ENCODE results near the gene SCGN.

SCGN gene, protein sequence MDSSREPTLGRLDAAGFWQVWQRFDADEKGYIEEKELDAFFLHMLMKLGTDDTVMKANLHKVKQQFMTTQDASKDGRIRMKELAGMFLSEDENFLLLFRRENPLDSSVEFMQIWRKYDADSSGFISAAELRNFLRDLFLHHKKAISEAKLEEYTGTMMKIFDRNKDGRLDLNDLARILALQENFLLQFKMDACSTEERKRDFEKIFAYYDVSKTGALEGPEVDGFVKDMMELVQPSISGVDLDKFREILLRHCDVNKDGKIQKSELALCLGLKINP

DNA sequence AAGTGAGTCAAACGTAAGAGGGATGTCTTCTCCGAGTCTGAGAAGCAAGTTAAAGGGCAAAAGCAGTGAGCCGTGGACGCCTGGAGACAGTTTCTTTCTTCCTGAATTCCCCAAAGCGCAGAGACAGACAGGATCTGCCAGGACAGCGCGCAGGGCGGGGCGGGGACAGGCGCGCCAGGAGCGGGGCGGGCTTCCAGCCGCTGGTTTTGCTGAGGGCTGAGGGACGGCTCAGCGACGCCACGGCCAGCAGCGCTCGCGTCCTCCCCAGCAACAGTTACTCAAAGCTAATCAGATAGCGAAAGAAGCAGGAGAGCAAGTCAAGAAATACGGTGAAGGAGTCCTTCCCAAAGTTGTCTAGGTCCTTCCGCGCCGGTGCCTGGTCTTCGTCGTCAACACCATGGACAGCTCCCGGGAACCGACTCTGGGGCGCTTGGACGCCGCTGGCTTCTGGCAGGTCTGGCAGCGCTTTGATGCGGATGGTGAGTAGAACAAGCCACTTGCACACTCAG, at the start of gene SCGN:
Gene SCGN, plus strand, starts transcription at position 209 of the 509 bp plus-strand sequence. Its CDS starts 189 bp downstream, at position 398.
- peak; percentile 45 for DNase-seq (ENCODE audit: low spot score)

DNA sequence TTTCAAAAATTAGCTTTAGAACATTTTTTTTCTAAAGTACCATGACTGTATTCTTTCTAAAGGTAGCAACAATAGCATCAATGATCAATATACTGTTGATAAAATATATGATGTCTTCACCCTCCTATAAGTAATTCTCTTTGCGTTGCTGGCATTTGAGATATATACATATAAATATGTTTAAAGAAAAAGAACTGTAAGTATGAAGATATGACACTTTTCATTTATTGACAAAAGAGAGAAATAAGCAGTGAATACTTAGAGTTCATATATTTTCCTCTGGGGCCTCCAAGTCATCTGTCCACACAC, 49.4 kb upstream of the SCGN start:
- DNase-seq (ENCODE audit: low spot score), result no peak

DNA sequence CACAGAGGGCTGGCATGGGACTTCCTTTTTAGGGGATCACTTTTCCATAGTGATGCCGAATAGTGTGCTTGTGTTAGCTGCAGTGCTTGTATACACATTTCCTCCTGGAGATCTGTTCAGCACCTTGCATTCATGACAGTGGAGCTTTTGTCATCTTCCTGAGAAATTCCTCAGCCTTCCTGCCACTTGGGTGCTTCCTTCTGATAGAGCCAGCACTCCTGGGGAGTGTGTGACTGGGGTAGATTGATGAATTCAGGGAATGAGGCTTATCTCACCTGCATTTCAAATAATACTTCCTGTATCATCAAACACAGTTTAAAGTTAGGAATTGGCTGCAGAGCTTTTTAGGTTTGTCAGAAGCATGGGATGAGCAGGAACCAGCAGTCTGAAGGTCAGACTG, 48.8 kb upstream of the SCGN start:
- DNase-seq (ENCODE audit: low spot score), result no peak

DNA sequence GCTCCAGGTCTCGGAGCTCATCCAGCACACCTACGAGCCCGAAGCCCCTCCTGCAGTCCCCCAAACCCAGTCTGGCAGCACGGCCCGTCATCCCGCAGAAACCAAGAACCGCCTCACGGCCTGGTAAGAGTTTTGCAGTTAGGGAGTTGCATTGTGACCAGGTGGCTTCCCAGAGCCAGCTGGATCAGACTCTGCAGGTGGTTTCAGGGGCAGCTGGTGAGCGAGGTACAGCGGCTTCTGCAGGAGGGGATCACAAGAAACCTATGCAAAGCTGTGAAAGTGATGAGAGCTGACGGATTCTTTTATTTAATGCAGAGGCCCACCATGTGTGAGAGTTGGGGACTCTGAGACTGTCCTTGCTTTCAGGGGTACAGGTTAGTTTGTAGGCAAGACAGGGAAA, 45.9 kb upstream of the SCGN start:
- no peak for DNase-seq (ENCODE audit: low spot score)

DNA sequence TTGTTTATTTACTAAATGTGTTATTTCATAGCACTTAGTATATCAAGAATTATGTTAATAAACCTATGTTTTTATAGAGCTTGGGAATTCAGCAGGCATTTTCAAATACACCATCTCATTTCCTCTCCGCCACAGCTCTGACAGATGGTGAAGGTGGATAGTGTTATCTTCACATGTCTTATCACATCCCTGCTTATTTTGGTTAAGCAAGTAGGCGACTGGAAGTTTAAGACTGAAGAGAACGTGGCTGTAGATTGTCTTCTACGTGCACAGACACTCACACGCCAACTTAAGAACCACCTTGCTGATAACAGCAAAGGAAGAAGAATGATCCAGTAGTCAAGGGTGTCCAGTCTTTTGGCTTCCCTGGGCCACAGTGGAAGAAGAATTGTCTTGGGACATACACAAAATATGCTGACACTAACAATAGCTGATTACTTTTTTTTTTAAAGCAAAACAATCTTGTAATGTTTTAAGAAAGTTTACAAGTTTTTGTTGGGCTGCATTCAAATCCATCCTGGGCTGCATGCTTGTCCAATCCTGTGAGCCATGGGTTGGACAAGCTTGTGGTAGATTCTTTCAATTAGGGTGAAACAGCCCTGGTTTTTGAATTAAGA, 43.3 kb upstream of the SCGN start:
- no peak for DNase-seq (ENCODE audit: low spot score)

DNA sequence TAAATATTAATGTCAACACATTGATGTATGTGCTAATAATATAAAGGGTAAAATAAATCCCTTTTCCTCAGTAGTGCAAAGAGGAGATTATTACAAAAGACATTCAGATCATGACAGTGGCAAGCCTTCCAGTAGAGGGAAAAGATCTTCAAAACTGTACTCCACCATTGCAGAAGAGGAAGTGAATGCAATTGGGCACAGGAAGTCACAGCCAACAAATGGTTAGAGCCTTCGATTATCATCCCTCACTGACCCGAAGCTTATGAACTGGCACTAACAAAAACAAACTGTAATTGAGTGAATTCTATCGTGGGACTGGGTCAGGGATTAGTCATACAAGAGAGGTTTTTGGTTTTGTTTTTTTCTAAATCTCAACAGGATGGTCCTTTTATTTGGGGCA, 39.3 kb upstream of the SCGN start:
- no peak for DNase-seq (ENCODE audit: low spot score)

DNA sequence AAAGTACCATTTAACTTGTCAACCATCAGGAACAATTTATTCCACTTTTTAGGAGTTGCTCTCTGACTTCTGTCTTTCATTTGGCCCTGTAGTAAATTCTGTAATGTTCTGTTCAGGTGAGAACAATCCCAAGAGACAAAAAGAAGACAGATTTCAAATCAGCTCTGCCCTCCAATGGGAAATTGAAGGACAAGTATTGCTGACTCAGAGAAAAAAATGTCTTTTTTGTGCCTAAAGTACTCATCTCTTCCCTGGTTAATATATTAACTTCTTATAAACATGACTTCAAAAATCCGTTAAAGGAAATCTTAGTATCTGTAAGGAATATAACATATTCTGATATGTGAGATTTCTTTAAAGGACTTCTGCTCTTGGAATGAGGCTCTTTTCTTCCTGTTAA, 38.6 kb upstream of the SCGN start:
- no peak for DNase-seq (ENCODE audit: low spot score)

DNA sequence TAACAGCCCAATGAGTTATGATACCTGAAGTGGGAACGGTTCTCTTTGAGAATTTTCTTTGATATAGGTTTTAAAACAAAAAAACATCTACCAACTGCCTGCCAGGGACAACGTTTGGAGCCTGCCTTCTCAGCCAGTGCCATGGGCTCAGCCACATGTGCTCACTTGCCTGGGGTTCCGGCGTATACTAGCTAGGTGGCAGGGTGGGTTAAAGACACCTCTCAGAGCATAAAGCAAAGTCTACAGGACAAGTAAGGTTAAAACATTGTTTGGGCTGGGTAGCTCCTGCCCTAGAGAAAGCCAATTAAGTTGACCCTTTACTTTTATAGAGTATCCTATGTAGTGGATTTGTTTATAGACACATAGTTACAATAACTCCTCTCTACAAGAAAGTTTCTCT, 38.0 kb upstream of the SCGN start:
- DNase-seq (ENCODE audit: low spot score), result no peak

DNA sequence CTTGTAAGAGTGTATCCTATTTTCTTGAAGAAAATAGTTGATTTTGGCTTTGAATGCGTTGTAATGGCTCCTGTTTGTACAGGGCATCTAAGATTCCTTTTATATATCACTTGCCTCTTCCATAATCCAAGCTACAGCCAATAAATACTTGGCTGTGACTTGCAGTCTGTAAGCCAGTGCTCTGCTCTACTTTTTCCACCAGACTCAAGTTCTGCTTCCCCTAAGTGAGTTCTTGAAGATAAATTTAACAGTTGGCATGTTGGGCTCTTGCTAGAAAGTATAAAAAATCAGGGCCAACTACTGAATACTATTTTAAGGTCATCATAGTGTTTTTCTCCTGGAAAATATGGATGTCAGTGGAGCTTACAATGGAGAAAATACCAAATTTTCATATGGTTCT, 36.5 kb upstream of the SCGN start:
- DNase-seq (ENCODE audit: low spot score), result no peak

DNA sequence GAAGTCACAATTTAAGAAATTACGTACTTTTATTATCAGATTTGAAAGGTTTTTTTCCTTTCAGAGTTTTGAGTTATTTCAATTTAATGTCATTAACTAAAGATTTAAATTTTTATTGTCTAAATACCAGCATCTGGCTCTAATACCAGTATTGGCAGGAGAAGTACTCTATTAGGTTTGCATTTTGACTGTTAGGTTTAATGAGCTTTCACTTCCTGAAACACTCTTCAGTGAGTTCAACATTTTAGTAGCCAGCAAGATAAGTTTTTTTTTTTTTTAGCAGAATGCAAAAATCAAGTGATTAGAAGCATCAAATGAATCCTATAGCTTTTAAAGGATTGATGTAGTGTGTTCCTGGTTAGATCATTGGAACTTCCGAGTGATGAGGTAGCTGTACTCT, 34.0 kb upstream of the SCGN start:
- DNase-seq (ENCODE audit: low spot score), result no peak

DNA sequence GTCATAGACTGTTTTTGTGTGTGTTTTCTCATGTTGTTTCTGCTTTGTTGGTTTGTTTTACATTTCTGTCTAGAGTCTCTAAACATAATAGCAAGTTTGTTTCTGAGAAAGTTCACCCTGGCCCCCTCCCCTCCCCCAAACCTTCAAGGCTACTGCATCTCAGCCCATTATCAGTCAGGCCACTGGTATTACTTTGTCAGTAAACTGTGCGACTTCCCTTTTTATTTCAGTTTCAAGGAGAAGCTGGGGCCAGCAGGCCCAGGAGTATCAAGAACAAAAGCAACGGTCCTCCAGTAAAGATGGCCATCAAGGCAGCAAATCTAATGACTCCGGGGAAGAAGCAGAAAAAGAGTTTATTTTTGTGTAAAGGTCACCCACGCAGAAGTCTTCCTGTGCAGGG, 32.8 kb upstream of the SCGN start:
- DNase-seq (ENCODE audit: low spot score), result no peak

DNA sequence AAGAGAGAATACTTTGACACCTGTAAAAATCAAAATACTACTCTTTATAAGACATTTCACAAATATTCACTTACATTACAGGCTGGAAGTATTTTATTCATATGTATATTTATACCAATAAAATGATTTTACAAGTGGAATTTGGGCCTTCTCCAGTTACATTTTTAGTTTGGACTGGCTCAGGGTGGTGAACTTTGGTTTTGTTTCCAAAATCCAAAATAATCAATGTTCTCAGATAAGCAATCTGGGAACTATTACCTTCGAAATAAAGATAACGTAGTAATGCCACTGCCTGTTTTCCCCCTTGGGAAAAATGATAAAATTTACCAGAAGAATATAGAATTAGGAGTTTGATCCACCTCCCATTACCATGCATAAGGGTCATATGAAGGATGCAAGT, 31.6 kb upstream of the SCGN start:
- DNase-seq (ENCODE audit: low spot score), result no peak

DNA sequence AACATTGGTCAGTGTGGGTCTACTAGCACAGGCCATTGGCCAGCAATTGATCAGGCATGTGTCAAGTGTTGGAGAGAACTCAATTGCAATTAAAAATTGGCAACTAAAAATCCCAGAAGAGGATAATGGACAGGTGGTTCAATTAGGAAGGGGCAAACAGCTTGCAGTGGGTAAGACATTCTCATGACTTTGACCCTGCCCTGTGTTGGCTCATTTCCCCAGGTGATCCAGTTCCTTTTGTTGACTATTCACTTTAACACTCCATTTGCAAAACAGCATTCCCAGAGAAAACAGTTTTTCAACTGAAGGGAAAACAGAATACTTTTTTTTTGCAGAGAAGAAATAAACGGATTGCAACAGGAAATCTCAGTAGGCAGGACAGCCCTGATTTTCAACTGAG, 28.9 kb upstream of the SCGN start:
- DNase-seq (ENCODE audit: low spot score), result no peak

DNA sequence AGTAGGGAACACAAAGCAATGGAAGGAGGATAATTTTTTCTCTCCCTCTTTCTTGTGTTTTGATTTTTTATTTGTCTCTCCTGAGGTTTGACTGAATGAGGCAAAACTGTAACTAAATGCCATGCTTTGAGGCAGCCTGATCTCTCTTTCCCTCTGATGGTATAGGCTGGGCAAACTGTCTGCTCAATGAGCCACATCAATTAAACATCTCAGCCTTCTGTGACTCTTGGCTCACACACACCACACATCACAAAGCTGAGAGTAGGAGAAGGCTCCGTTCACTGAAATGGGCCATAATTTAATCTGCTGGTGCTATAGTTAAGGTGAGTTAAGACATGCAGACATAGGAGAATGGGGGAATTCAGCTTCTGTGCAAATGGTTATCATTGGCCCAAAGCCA, 28.1 kb upstream of the SCGN start:
- no peak for DNase-seq (ENCODE audit: low spot score)

DNA sequence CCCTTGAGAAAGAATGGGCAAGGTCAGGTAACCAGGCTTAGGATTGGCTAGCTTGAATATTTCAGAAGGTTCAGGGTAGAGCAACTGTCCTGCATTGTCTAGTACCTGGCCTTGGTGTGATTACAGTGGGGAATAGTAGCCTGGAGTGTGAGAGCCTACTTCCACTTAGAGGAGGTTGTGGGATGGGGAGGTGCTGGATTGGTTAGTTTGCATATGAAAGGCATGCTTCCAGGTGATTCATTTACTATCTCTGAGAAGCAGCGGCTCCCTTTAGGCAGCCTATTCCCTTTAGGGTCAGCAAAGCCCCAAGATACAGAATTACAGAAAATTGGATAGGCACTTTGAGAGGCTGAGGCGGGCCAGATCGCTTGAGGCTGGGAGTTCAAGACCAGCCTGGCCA, 25.0 kb upstream of the SCGN start:
- no peak for DNase-seq (ENCODE audit: low spot score)

DNA sequence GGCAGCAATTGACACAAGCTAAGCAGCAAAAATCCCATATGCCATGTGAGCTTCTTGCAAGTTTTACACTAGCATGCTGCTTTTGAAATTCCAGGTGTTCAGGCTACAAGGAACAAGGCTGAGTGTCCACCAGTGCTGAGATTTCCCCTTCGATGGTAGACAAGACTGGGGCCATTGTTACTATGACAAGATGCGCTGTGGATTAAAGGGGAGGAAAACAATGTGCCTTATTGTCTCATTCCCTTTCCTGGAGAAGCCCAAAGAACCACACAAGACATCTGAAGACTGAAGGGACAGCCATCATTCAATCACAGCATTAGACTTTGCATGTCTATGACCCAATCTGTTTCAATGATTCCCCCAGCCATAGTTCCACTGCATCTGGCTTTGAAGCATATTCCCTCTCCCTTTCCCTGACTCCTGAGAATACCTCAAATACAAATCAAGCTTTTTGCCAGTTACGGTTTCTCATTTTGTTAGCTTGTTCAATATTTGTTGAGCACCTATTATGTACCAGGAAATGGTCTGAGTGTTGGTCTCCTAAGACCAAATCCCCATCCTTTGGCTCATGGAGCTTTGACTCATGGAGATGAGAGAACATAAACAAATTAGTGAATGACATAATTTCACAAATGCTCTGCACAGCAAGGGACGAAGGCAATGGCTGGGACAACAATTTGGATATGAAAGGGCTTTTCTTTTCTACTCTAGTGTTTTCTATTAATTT, 23.4 kb upstream of the SCGN start:
- DNase-seq (ENCODE audit: low spot score), result no peak

DNA sequence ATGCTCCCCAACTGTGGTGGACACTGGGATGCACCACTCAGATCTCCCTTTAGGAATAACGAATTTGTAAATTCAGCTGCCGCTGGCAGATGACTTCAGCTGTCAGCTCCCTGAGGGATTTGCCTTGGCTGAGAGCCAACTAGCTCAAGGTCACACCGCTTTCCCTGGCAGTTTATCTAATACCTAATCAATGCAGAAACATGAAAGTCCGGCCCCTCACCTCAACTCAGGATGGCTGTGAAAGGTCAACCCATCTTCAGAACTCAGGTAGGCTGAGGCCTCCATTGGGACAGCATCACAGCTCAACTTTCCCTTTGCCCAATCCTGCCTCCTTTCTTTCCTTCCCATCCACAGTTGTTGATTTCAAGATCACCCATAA, 22.8 kb upstream of the SCGN start:
- no peak for DNase-seq (ENCODE audit: low spot score)

DNA sequence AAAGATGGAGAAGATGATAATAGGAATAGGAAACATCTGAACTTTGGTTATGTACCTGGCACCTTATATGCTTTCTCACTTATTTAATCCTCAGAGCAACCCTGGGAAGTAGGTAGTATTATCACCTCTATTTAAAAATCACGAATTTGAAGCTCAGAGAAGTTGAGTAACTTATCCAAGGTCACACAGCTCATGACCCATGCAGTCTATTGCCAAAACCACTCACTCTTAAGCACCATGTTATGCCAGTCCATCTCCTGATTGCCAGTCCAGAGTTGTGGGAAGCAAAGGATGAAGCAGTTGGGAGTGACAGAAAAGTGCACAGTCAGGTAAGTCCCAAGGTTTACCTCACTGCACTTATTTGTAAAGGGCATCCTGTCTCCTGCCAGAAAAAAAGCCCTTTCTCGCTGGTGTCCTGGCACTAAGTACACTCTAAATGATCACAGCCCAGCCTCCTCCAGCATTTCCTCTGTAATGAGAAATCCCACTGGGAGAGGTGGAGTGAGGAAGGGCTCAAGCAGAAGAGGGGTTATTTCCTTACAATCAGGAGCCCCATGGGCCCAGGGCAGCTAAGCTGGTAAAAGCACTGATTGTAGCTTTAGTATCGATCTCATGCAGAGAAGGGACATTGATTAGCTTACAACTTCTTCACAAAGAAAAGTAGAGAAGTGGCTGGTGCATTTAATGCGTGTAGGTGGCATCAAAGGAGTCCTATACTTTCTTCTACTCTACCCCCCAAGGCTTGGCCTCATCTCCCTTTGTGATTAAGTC, 21.3 kb upstream of the SCGN start:
- no peak for DNase-seq (ENCODE audit: low spot score)

DNA sequence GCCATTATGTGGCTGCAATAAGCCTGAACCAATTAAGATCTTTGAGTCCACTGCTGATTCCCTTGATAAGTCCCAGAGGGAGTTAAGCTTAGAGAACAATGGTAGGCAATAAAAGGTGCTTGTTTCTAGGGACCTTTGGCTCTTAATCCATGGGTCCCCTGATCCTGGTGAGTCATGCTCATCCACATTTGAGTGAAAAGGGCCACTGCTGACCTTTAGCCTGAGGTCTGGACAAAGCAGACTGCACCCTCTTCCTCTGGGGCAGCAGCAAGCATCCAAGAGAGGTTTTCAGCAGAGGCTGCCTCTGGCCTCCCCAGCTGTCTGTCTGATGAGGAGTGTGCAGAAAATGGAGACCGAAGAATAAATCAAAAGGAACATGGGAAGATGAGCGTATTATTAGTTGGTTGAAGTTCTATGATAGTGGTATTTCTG, 16.1 kb upstream of the SCGN start:
- DNase-seq (ENCODE audit: low spot score), result peak; percentile 7

DNA sequence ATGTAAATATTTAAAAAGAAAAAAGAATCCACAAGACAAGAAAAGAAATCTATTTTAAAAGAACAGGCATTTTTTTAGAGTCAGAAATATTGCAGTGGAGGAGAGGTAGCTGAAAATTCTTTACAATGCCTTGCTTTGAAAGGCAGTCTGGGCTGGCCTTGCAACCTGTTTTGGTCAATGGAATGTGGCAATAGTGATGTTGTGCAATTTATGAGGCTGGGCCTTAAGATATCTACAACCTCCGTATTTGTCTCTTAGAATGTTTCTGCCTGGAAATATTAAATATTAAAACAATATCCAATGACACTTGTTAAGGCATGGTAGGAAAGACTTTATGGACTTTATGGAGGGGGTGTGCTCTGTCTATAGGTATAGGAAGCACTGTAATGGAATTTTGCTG, 14.8 kb upstream of the SCGN start:
- DNase-seq (ENCODE audit: low spot score), result no peak

DNA sequence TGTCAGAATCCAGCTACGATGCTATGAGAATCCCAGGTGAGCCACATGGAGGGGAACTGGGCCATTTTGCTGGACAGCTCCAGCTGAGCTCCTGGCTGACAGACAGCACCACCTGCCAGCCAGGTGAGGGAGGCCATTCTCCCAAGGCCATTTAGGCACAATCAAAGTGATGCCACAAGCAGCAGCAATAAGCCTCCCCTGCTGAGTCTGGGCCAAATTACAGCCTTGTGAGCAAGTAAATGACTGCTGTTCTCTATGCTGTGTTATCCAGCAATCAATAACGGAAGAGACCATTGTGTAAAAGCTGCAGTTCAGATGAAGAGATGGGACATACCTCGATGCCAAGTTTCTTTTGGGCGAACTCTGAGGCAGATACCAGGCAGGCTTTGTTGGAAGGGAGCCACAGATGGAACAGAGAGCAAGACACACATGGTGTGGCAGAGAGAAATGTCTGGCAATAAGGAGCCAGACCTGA, 14.0 kb upstream of the SCGN start:
- DNase-seq (ENCODE audit: low spot score), result no peak

DNA sequence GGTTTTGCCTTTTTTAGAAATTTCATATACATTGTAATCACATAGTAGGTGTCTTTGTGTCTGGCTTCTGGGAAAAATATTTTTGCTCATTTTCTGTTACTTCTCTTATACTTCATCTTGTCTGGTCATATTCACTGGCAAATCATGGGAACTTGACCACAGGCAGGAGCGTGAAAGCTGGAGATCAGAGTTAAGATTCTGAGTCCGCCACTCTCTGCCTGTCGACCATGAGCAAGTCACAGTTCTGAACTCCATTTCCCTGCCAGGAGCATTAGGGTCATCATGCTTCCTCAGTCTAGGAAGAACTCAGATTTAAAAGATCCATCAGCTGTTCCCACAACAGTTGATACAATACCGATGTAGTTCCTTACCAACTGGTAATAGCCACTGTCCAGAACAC, 12.4 kb upstream of the SCGN start:
- no peak for DNase-seq (ENCODE audit: low spot score)

DNA sequence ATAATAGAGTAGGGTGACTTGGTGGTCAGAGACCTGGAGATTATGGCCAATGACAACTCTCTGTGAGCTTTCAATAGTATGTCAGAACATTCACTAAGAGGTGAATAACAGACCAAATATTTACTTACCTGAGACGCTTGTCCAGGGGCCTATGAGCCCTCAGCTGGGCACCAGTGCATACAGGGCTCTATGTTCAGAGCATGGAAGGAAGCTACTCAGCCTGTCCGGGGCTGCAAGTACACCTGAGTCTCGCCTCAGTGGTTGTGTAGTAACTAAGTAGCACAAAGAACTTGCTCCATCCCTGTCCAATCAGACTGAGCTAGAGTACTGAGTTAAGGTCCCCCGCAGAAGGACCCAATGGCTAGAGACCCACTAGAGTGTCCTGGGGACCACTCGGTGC, 11.6 kb upstream of the SCGN start:
- no peak for DNase-seq (ENCODE audit: low spot score)

All from LoVo (cell line).